Cortex of kidney (tissue), 1 donor: ENCODE data around the gene VWF.
"Not testable (repeated sequence)": the region's sequence is repeated elsewhere in the genome, so short reads cannot be mapped to it uniquely, and the experiment has no call there.

ENCODE experiments used
- DNase-seq: peaks from one replicate; lab custom pipeline; 2025; lab: John Stamatoyannopoulos, UW

Gene VWF

GRCh38 chr12:6032726-6033125, 91.7 kb downstream of the VWF start:
- no peak for DNase-seq

- DNase-seq, result no peak
These were observed 93.5 kb downstream of the VWF start for GRCh38 chr12:6031001-6031400.

- DNase-seq, result no peak
These were observed 94.4 kb downstream of the VWF start for GRCh38 chr12:6030081-6030480.

GRCh38 chr12:6029401-6029800, 95.1 kb downstream of the VWF start:
- no peak for DNase-seq

GRCh38 chr12:6026998-6027397, 97.5 kb downstream of the VWF start:
- DNase-seq, result no peak

GRCh38 chr12:6025703-6026298, 98.7 kb downstream of the VWF start:
- not testable (repeated sequence) for DNase-seq

- not testable (repeated sequence) for DNase-seq
These were observed 100.4 kb downstream of the VWF start for GRCh38 chr12:6024066-6024465.

- DNase-seq, result no peak
These were observed 103.5 kb downstream of the VWF start for GRCh38 chr12:6020930-6021329.

- DNase-seq, result not testable (repeated sequence)
These were observed 104.0 kb downstream of the VWF start for GRCh38 chr12:6020511-6020910.

- not testable (repeated sequence) for DNase-seq
These were observed 105.2 kb downstream of the VWF start for GRCh38 chr12:6019256-6019655.

GRCh38 chr12:6018265-6018664, 106.2 kb downstream of the VWF start:
- DNase-seq, result no peak

GRCh38 chr12:6016756-6017155, 107.7 kb downstream of the VWF start:
- DNase-seq, result no peak

- DNase-seq, result not testable (repeated sequence)
These were observed 108.5 kb downstream of the VWF start for GRCh38 chr12:6016004-6016403.

- not testable (repeated sequence) for DNase-seq
These were observed 109.2 kb downstream of the VWF start for GRCh38 chr12:6015271-6015670.

GRCh38 chr12:6010631-6011350, 113.7 kb downstream of the VWF start:
- not testable (repeated sequence) for DNase-seq

- DNase-seq, result no peak
These were observed 127.2 kb downstream of the VWF start for GRCh38 chr12:5997260-5997659.

- no peak for DNase-seq
These were observed 128.0 kb downstream of the VWF start for GRCh38 chr12:5996459-5996858.

- no peak for DNase-seq
These were observed 134.8 kb downstream of the VWF start for GRCh38 chr12:5989621-5990020.

GRCh38 chr12:5988659-5989116, 135.8 kb downstream of the VWF start:
- DNase-seq, result no peak

- no peak for DNase-seq
These were observed 136.4 kb downstream of the VWF start for GRCh38 chr12:5988088-5988487.

- DNase-seq, result no peak
These were observed 136.9 kb downstream of the VWF start for GRCh38 chr12:5987573-5987972.

GRCh38 chr12:5985471-5985870, 139.0 kb downstream of the VWF start:
- no peak for DNase-seq

GRCh38 chr12:5984873-5985272, 139.6 kb downstream of the VWF start:
- DNase-seq, result no peak

- no peak for DNase-seq
These were observed 142.4 kb downstream of the VWF start for GRCh38 chr12:5982106-5982505.
